Central memory CD8-positive, alpha-beta T cell (primary cell): ENCODE measurements around the gene HMOX1.
"Not testable (repeated sequence)": the region's sequence is repeated elsewhere in the genome, so short reads cannot be mapped to it uniquely, and the experiment has no call there.

Experiments
- ATAC-seq: fragments of 150-1000 bp; cut with Tn5 transposase; replicated peaks from 2 replicates; pipeline ENCODE4 v1.10.0; 2022; ENCODE audit warnings: mild to moderate bottlenecking, moderate FRiP score, moderate number of reproducible peaks; ENCODE audit not compliant: poor library complexity, severe bottlenecking; ENCODE audit errors: extremely low read depth
- DNase-seq, 2 donors: peaks; one replicate each; pipeline ENCODE4 v3.0.0; 2021; ENCODE audit warnings: low spot score in 2 of 2
- H3K27ac Mint-ChIP-seq: one replicate; pipeline ENCODE4 v1.8.0; 2022; ENCODE audit warnings: low read depth, mild to moderate bottlenecking, moderate library complexity, mixed read lengths
- H3K27me3 Mint-ChIP-seq: one replicate; pipeline ENCODE4 v1.8.0; 2022; ENCODE audit warnings: mixed read lengths
- H3K36me3 Mint-ChIP-seq: one replicate; pipeline ENCODE4 v1.8.0; 2022; ENCODE audit warnings: mild to moderate bottlenecking, moderate library complexity, mixed read lengths; ENCODE audit not compliant: insufficient read depth
- H3K4me1 Mint-ChIP-seq: one replicate; pipeline ENCODE4 v1.8.0; 2022; ENCODE audit warnings: mixed read lengths
- H3K4me3 Mint-ChIP-seq: one replicate; pipeline ENCODE4 v1.8.0; 2022; ENCODE audit warnings: mild to moderate bottlenecking, moderate library complexity, mixed read lengths
- H3K9me3 Mint-ChIP-seq: one replicate; pipeline ENCODE4 v1.8.0; 2022; ENCODE audit warnings: mixed read lengths

The HMOX1 gene

DNA sequence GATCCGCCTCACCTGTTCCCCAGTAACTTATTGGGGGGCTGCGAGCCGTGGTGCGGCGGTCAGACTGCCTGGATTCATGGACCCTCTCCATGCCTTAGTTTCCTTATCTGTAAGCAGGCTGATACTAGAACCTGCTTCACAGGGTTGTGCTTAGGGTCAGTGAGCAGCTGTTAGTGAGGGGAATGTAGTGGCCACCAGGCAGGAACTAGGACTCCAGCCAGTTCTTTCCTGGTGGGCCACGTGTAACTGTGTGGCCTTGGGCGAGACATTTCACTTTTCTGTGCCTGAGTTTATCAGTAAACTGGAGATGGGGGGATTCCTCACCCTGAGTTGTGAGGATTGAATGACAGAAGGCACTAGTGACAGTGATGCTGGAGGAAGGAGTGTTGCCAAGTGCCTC lies 43.9 kb downstream of the HMOX1 start:
- Mint-ChIP-seq H3K9me3 (no peaks in the 10 kb centered on the region), H3K4me1 (no peaks in the 10 kb centered on the region), H3K27ac (peak overlapping the region; percentile 20), H3K27me3 (no peaks in the 10 kb centered on the region), H3K36me3 (peaks cover 30% of the 10 kb centered on the region), H3K4me3 (no peak overlapping the region)
- no peak for ATAC-seq
- no peak for DNase-seq

DNA sequence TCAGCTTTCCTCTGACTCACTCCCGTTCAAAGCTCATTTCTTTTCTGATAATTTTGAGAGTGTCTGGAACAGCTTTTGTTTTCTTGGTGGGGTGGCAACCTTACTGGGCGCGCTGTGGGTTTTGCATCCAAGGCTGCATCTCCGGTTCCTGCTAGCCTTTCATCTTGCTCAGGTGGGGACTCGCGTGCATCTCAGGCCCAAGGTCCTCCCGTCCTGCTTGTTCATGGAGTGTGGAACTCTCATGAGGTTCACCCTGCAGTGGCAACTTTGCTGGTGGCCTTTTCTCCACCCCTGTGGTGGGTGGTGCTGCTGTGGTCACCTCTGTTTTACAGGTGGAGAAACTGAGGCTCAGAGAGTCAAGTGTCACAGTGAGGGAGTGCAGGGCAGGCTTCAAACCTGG lies 44.6 kb downstream of the HMOX1 start:
- ATAC-seq: no peak
- no peak for DNase-seq
- H3K36me3 Mint-ChIP-seq: peaks cover 28% of the 10 kb centered on the region
- H3K4me1 Mint-ChIP-seq: no peaks in the 10 kb centered on the region
- H3K27me3 Mint-ChIP-seq: no peaks in the 10 kb centered on the region
- H3K27ac Mint-ChIP-seq: peak overlapping the region; percentile 87
- H3K9me3 Mint-ChIP-seq: no peaks in the 10 kb centered on the region
- no peak overlapping the region for H3K4me3 Mint-ChIP-seq

DNA sequence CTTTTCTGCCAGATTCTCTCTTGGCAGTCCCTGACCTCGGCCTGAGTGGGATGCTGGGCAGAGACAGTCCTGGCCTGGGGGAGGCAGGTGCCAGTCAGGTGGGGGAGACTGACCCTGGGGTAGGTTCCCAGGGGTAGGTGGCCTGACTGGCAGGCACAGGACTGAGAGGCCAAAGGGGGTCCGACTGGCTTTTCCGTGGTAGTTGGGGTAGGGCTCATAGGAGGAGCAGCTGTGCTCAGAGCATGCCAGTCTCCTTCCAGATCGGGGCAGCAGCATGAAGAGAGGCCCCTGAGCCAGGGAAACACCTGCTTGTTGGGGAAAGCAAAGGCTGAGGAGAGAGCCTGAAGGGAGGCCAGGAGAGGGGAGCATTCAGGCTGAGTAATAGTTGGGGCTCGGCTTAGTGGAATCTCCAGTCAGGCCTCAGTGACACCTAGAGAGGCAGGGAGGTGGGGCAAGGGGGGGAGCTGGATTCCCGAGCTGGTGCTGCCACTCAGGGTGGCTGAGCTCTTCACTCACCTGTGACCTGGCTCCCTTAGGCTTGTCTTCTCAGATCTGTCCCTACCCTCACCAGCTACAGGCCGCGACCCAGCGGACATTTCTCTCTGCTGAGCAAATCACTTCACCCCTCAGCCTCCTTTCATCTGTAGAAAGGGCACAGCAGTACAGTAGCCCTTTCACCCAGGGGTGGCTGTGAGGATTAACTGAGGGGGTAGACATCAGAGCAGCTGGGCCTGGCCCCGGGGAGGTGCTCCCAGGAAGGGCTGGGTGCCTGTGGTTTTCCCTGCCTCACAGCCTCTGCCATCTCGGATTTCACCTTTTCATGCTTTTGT lies 45.3 kb downstream of the HMOX1 start:
- Mint-ChIP-seq H3K4me1 (no peaks in the 10 kb centered on the region), H3K27ac (peak overlapping the region; percentile 87)

DNA sequence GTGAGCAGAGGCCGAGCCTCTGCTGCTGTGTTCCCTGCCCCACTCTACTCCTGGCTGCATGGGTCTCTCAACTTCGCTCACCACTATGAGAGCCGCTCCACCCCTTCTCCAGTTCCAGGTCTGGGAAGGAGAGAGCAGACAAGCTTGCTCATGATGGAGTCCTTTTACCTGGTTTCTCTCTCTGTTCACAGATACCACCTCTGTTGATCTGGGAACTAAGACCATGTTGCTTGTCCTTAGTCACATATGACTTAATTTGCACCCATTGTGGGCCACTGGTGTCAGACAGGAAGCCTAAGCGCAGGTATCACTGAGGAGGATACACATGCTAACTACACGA lies 45.9 kb downstream of the HMOX1 start:
- no peaks in the 10 kb centered on the region for H3K27me3 Mint-ChIP-seq
- H3K4me1 Mint-ChIP-seq: no peaks in the 10 kb centered on the region
- no peak for DNase-seq
- ATAC-seq: no peak
- peaks cover 17% of the 10 kb centered on the region for H3K36me3 Mint-ChIP-seq
- no peak overlapping the region for H3K4me3 Mint-ChIP-seq
- no peaks in the 10 kb centered on the region for H3K9me3 Mint-ChIP-seq
- H3K27ac Mint-ChIP-seq: peak overlapping the region; percentile 87

More for the DNA sequence above, 45.3 kb downstream of the HMOX1 start:
- ATAC-seq (no peak), DNase-seq (no peak)
- Mint-ChIP-seq H3K36me3 (peaks cover 23% of the 10 kb centered on the region), H3K4me3 (no peak overlapping the region), H3K27me3 (no peaks in the 10 kb centered on the region), H3K9me3 (no peaks in the 10 kb centered on the region)

DNA sequence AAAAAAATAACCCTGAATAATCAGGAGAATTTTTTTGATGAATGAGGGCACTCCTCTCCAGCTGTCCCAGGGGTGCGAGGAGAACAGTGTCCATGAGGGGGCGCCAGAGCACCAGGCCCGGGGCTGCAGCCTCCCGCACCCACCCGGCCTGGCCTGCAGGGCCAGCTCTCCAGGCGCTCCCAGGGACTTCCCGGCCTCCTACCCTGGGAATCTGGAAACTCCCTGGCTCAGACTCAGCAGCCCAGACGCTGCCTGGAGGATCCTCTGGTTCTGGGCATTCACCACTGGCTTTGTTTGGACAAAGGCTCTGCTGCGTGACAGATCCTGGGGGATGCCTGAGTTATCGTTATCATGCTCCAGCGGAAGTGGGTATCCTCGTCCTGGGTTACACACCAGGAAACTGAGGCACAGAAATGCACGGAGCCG lies 50.0 kb downstream of the HMOX1 start:
- no peak for ATAC-seq
- H3K27ac Mint-ChIP-seq: no peak overlapping the region
- no peaks in the 10 kb centered on the region for H3K4me1 Mint-ChIP-seq
- no peak overlapping the region for H3K4me3 Mint-ChIP-seq
- DNase-seq: peak; percentile 43 to 62
- H3K9me3 Mint-ChIP-seq: no peaks in the 10 kb centered on the region
- H3K36me3 Mint-ChIP-seq: peaks cover 9% of the 10 kb centered on the region
- no peaks in the 10 kb centered on the region for H3K27me3 Mint-ChIP-seq

DNA sequence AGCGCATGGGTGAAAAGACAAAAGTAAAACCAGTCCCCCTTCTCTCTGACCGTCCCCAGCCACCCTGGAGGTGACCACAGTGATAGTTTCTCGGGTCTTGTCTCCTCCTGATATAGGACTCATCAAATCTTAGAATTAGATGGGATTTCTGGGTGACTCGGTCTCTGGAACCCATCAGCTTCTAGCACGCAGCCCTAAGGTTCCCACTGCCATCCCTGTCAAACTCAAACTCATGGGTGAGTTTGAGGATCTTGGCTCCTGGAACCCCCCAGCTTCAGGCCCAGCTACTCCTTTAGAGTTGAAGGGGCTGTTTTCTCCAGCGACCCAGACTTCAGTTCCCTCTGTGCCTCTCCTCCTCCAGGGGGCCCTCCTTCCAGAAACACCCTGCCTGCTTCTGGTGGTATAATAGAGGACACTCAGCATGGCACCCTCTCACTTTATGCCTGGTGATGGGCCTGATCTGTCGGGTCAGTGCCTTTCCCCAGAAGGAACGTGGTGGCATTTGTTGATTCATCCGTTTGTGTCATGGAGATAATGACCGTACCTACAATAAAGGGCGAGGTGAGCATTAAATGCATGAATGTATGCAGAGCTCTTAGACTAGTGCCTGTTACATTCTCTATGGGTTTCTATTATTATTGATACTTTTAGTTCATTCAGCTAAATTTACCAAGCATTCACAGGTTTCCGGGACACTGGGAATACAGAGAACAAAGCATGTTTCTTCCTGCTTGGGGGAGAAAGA lies 50.8 kb downstream of the HMOX1 start:
- ATAC-seq (no peak), DNase-seq (no peak)
- H3K4me3 Mint-ChIP-seq: no peak overlapping the region
- H3K4me1 Mint-ChIP-seq: no peaks in the 10 kb centered on the region
- H3K36me3 Mint-ChIP-seq: peaks cover 9% of the 10 kb centered on the region
- H3K27ac Mint-ChIP-seq: no peak overlapping the region
- H3K27me3 Mint-ChIP-seq: no peaks in the 10 kb centered on the region
- no peaks in the 10 kb centered on the region for H3K9me3 Mint-ChIP-seq

DNA sequence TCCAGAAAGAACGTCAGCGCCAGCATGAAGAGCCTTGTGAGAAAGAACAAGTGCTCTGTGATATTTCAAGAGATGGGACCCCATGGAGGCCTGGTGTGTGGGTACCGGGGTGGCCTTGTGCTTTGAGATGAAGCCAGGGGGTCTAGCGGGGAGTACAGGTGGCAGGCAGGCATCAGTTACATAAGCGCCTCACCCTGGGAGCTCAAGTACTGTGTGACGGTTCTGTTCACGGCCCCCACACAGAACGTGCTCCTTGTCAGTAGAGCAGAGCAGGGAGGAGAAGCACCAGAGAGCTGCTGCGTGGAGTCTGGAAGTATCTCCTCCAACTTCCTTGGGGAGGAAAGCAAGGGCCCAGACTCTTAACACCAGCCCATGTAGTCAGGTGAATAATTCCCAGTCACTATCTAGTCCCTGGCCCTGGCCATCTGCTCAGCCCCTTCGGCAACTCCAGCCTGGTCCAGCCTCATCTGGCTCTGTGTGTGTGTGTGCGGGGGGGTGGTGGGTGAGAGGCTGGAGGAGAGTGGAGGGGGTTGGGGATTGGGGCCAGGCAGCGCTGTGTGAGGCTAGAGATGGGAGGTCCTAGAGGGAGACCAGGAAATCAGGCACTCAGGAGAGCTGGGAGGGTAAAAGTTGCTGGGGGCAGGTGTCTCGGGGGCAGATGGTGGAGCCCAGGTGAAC lies 51.5 kb downstream of the HMOX1 start:
- H3K27me3 Mint-ChIP-seq: no peaks in the 10 kb centered on the region
- no peaks in the 10 kb centered on the region for H3K4me1 Mint-ChIP-seq
- ATAC-seq (no peak), DNase-seq (no peak)
- peaks cover 5% of the 10 kb centered on the region for H3K36me3 Mint-ChIP-seq
- no peaks in the 10 kb centered on the region for H3K9me3 Mint-ChIP-seq
- H3K4me3 Mint-ChIP-seq: no peak overlapping the region
- H3K27ac Mint-ChIP-seq: no peak overlapping the region

DNA sequence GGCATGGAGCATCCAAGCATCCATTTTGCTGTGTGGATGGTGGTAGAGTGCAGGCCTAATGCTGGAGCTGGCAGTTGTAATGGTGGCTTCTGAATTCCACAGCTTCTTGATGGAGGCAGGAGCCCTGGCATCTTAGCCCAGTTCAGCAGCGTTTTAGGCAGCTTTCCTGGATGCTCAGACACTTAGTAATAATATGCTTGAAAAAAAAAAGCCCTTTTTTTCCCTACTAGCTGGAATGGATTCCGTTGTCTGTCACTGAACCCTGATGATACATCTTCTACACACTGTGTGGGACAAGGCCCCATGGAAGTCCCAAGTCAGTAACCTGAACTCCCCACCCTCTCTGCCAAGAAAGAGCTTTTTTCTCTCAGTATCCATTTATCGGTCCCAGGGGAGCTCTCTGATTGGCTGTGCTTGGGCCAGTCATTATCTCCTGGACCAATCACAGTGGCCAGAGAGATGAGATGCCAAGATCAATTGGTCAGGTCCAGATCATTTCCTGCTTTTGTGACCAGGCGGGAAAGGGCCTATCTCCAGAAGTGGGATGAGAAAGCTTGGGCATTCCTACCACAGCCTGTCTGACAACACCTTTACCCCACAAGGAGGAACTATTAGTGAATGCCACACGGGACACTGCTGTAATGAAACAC lies 53.3 kb downstream of the HMOX1 start:
- Mint-ChIP-seq H3K9me3 (no peaks in the 10 kb centered on the region), H3K27me3 (no peaks in the 10 kb centered on the region), H3K4me3 (no peak overlapping the region), H3K27ac (no peak overlapping the region), H3K36me3 (peaks cover under 1% of the 10 kb centered on the region), H3K4me1 (no peaks in the 10 kb centered on the region)
- no peak for DNase-seq
- no peak for ATAC-seq

DNA sequence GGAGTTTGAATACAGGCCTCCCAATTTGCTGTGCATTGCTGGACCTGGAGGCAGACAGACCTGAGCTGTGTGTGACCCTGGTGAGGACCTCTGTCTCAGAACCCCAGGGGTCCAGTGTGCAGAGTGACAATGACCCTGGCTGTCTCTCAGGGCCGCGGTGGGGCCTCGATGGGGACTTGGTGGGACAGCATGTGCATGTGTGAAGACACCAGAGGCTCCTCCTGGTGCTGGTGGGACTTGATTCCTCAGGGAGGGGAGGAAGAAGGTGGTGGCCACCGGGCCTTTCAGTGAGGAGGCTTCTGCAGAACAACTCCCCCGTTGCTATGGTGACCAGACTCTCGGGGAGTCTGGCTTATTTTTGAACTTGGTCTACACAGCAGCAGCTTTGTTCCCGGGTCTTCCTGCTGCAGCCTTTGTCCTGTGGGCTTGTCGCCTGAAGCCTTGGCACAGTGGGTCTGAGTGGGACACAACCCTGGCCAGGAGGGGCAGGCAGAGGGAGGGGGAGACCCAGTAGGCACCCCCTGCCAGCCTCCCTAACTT lies 54.4 kb downstream of the HMOX1 start:
- Mint-ChIP-seq H3K36me3 (no peaks in the 10 kb centered on the region), H3K27ac (no peak overlapping the region), H3K4me1 (no peaks in the 10 kb centered on the region), H3K27me3 (no peaks in the 10 kb centered on the region), H3K4me3 (no peak overlapping the region), H3K9me3 (no peaks in the 10 kb centered on the region)
- ATAC-seq: no peak
- no peak for DNase-seq

DNA sequence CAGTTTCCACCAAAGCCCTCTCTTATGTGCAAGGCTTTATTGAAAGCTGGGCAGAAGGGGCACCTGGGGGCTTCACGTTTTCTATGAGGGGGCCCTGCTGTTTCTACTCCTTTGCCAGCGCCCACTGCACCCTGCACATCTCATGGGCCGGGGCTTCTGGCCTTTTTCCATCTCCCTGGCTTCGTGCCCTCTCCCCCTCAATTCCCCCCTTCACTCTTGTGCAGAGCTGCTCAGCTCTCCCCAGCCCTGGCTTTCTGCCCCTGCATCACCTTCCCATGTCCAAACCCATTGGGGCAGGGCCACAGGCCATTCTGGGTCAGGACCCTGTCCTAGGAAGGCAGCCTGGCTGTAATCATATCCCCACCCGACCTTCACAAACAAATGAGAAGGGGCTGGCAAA lies 55.5 kb downstream of the HMOX1 start:
- no peaks in the 10 kb centered on the region for H3K4me1 Mint-ChIP-seq
- no peak overlapping the region for H3K27ac Mint-ChIP-seq
- no peaks in the 10 kb centered on the region for H3K27me3 Mint-ChIP-seq
- ATAC-seq (no peak), DNase-seq (no peak)
- no peaks in the 10 kb centered on the region for H3K36me3 Mint-ChIP-seq
- no peak overlapping the region for H3K4me3 Mint-ChIP-seq
- no peaks in the 10 kb centered on the region for H3K9me3 Mint-ChIP-seq

DNA sequence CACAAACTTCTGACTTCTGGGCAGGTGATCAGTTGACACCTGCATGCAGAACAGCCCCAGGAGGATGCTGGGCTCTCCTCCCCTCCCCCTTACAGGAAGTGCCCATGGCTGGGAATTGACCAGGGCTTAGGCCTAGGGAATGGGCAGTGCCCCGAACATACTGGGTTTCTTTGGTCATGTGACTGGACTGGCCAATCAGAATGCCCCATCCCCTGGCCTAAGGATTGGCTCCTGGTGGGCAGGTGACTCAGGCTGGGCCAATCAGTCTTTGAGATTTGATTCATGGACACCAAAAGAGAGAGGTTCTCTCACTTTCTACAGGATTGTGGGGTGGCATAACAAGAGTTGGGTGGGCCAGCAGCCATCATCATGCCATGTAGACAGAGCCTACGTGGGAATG lies 56.2 kb downstream of the HMOX1 start:
- Mint-ChIP-seq H3K36me3 (no peaks in the 10 kb centered on the region), H3K4me1 (no peaks in the 10 kb centered on the region), H3K27ac (no peak overlapping the region), H3K9me3 (no peaks in the 10 kb centered on the region), H3K27me3 (no peaks in the 10 kb centered on the region), H3K4me3 (no peak overlapping the region)
- ATAC-seq (no peak), DNase-seq (no peak)

DNA sequence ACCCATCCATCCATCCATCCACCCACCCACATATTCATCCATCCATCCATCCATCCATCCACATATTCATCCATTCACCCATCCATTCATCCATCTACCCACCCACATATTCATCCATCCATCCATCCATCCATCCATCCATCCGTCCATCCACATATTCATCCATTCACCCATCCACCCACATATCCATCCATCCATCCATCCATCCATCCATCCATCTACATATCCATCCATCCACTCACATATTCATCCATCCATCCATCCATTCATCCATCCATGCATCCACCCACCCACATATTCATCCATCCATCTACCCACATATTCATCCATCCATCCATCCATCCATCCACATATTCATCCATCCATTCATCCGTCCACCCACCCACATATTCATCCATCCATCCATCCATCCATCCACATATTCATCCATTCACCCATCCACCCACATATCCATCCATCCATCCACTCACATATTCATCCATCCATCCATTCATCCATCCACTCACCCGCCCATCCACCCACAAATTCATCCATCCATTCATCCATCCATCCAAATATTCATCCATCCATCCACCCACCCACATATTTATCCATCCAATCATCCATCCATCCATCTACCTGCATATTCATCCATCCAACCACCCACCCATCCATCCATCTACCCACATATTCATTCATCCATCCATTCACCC lies 57.9 kb downstream of the HMOX1 start:
- ATAC-seq, H3K27me3 Mint-ChIP-seq, H3K4me1 Mint-ChIP-seq, H3K9me3 Mint-ChIP-seq, H3K27ac Mint-ChIP-seq, DNase-seq, H3K4me3 Mint-ChIP-seq, H3K36me3 Mint-ChIP-seq: not testable (repeated sequence)
